GM11168 (cell line): ENCODE data around the gene RNF213.
"Not testable (repeated sequence)": the region's sequence is repeated elsewhere in the genome, so short reads cannot be mapped to it uniquely, and the experiment has no call there.

Experiments
- in situ Hi-C: fragments of 300-500 bp; cut with MboI; formaldehyde crosslinking; loops from one replicate; pipeline ENCODE4 v1.12.0; 2022; ENCODE audit warnings: low sequenced_read_pairs; ENCODE audit not compliant: unreplicated experiment

The RNF213 gene

GRCh38 chr17:80382446-80382845 is 121.8 kb downstream of the RNF213 start:
- in situ Hi-C loops = no loop called here

- in situ Hi-C loops = no loop called here
Observed at GRCh38 chr17:80382956-80383355, 122.3 kb downstream of the RNF213 start.

DNA sequence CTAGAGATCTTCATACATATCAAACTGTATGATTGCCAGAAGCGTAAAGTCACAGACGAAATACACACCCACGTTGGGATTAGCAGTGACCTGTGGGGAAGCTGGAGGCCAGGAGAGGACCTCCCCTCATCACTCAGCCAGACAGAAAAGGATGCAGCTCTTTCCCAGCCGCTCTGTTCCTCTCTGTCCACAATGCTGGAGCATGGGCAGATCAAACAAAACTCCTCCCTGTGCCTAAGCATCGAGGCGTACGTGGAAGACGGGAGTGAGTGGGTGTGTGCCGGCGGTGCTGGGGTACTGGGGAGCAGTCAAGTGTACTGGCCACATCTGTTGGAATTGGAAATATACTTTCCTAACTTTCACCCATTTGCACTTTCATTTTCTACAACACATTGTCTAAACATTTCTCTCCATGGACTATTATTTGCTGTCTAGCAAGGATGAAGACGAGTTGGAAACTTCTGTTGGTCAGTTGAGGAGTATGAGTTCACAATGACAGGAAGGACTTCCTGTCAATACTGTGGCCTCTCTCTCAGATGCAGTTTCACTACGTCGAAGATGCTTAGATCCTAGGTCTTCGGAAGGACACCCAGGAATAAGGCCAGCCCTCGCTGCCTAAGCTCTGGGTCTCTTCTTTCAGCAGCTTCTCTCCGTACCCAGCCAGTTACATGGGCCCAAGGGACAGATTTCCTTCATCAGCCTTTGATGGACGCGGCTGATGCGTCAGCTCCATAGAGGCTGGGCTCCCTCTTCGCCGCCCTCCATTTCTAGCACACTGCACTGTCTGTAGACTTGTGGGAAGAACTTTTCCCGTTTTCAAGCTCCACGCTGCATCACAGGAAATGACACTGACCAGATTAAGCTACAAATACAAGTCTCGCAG is 123.7 kb downstream of the RNF213 start:
- in situ Hi-C loops = no loop called here

GRCh38 chr17:80385046-80385445 is 124.4 kb downstream of the RNF213 start:
- in situ Hi-C loops = no loop called here

DNA sequence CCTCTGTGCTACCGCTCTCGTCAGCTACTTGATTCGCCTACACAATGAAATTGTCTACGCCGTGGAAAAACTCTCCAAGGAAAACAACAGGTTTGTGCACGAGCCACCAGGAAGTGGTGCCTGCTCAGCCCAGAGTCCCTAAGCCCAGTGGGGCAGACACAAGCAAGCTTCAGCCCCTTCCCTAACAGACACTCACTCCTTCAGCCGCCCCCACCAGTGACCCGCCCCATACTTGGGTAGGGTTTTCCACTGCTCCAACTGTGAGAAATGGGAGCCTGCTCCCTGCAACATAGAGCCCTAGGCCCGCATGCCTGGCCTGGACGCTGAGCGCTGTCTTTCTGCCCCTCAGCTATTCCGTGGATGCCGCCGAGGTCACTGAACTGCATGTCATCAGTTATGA is 125.7 kb downstream of the RNF213 start:
- in situ Hi-C loops = no loop called here

- in situ Hi-C loops = no loop called here
Observed at GRCh38 chr17:80387071-80387470, 126.4 kb downstream of the RNF213 start.

DNA sequence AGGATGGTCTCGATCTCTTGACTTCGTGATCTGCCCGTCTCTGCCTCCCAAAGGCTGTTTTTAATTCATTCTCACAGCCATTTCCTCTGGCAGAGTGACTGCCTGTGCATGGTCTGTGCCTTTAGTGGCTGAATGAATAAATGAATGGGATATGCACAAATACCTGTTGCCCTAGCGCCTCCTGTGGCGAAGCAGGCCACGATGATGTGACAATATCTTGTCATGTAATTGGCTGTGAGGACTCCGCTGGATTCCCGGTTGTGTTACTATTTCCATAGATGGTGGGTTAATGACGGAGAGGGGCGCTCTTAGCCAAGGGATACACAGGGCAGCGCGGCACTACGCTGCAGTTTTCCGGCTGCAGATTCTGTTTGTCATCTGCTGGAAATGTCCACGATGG is 127.5 kb downstream of the RNF213 start:
- in situ Hi-C loops = no loop called here

DNA sequence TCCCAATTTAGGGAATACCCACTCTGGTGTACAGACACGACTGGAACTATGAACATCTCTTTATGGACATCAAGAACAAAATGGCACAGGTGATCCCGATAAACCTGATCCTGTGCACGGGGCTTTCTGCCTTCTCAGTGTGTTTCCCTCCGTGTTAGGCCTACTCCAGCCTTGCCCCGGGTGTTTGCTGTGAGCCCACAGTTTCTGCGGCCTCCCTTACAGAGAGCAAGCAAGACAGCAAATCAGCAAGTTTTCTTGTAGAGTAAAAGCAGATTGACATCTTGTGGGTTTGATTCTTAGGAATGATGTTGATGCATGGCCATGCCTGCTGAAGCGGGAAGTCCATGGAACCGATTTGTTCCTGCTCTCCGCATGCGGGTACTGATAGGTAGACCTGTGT is 127.9 kb downstream of the RNF213 start:
- in situ Hi-C loops = no loop called here

DNA sequence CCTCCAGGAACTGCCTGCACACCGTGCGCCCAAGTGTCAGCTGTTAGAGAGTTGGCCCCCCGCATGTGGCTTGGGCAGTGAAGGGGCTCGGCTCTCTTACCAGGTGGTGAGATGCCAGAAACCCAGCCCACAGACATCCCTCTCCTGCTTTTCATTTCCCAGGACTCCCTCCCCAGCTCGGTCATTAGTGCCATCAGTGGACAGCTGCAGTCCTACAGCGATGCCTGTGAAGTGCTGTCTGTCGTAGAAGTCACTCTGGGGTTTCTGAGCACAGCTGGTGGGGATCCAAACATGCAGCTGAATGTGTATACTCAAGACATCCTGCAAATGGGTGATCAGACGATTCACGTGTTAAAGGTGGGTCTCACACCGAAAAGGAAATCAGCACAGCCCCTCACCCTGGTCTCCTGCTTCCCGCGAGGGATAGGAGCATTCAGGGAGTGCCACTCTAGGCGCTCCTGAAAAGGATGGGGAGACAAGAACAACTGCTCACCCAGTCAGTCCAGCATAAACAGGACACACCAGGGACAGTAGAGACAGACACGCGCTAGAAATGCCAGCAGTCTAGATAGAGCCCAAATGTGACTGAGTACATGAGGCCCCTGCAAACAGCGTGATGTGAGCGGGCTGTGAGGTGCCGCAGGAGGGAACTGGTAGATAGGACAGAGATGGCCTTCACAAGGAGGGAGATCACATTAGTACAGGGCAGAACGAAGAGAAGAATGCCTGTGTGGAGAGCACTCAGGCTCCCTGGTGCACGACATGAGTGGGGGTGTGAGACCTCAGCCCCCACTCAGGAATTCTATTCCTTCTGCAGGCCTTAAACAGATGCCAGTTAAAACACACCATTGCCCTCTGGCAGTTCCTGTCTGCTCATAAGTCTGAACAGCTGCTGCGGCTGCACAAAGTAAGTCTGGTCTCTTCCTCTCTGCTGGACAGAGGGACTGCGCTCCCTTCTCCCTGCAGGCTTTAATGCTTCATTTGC is 128.7 kb downstream of the RNF213 start:
- in situ Hi-C loops = no loop called here

DNA sequence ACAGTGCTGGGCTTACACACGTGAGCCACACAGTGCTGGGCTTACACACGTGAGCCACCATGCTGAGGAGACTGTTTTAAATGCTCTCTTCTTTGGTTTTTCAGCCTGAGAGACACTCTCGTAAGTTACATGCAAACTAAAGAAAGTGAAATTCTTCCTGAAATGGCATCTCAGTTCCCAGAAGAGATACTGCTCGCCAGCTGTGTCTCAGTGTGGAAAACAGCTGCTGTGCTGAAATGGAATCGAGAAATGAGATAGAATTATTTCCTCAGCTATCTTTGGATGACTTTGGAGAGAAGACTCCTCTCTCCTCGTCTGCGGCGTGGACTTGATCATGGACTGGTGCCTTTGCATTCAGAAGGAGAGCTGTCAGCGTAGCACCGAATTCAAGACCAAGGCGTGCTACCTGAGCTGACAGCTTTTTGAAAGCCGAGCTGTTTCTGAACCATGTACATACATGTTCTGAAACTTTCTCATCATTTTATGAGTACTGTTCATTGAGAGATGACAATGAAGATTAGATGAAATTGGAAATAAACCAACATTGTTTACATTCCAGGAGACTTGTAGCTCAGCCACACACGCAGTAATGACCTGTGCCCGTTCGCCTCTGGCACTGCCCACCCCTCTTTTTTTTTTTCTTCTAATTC is 132.7 kb downstream of the RNF213 start:
- in situ Hi-C loops = no loop called here

DNA sequence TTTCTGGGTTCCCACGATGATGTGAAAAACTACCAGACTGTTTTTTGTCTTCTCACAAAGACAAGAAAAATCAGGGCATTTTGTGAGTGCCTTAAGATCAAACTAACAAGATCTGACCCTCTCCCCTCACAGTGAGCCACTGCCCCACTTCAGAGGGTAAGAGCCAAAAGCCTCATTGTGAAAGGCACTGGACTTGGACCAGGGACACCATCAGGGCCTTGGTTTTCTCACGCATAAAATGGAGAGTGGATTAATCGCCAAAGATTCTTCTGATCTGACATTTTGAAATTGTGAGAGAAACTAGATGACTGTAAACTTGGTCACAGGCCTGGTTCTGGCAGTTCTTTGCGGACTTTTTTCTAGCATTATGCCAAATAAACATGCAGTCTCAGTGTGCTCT is 133.3 kb downstream of the RNF213 start:
- in situ Hi-C loops = no loop called here

- in situ Hi-C loops = no loop called here
Observed at GRCh38 chr17:80394629-80395216, 134.1 kb downstream of the RNF213 start.

DNA sequence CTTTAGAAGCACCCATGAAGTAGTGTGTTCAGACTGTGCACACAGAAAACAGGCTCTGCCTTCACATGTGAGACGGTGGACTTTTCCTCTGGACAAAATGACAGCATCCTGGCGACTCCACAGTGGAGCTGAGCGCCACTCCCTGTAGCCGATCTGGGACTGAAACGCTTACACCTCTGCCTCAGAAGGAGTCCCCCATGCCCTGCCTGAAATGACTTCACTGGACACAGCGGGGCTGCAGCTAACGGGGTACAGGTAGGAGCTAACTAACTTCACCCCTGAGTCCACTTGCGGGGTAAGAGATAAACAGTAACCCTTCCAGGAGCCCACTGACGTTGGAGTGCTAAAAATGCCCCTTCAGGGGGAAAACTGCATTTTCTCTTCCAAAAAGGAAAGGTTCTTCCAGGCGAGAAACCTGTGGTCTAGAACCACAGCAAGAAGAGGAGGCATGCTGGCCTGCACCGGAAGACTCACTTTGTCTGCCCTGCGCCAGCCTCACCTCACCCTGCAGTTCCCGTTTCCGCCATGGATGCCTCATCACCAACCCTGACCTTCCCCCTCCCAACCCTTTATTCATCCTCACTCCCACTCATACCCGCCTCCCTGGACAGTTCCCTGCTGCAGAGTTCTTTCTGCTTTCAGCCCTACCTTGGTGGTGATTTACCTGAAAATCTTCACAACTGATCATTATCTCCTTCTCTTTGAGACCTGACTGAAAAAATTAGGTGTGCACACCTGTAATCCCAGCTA is 134.9 kb downstream of the RNF213 start:
- in situ Hi-C loops = no loop called here

- in situ Hi-C loops = no loop called here
Observed at GRCh38 chr17:80396157-80397033, 135.7 kb downstream of the RNF213 start.

GRCh38 chr17:80397034-80397387 is 136.4 kb downstream of the RNF213 start:
- in situ Hi-C loops = no loop called here

DNA sequence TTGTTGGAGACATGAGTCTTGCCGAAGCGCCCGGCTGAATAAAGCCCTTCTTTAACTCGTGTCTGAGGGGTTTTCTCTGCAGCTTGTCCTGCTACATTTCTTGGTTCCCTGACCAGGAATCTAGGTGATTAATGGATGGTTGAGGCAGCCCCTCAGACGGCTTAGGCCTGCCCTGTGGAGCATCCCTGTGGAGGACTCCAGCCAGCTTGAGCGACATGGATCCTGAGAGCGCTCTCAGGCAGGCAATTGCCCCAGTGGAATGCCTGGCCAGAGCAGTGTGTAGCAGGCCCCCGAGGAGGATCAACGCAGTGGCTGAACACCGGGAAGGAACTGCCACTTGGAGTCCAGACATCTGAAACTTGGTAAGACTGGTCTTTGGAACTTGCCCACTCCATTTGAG is 137.0 kb downstream of the RNF213 start:
- in situ Hi-C loops = no loop called here

- in situ Hi-C loops = not testable (repeated sequence)
Observed at GRCh38 chr17:80401086-80401485, 140.4 kb downstream of the RNF213 start.

DNA sequence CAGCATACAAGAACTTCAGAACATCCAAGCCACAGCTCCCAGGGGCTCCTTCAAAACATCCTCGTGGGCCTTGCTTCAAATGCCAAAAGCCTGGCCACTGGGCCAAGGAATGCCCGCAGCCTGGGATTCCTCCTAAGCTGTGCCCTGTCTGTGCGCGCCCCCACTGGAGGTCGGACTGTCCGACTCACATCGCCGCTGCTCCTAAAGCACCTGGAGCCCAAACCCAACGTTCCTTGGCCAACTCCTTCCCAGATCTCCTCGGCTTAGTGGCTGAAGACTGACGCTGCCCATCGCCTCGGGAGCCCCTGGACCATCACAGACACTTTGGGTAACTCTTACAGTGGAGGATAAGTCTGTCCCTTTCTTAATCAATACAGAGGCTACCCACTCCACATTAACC is 141.4 kb downstream of the RNF213 start:
- in situ Hi-C loops = not testable (repeated sequence)

DNA sequence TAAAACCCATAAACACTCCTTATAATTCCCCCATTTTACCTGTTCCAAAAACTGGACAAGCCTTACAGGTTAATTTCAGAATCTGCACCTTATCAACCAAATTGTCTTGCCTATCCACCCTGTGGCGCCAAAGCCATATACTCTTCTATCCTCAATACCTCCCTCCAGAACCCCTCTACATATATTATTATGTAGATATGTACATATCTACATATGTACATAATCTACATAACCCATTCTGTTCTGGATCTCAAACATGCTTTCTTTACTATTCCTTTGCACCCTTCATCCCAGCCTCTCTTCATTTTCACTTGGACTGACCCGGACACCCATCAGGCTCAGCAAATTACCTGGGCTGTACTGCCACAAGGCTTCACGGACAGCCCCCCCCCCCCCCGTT is 142.3 kb downstream of the RNF213 start:
- in situ Hi-C loops = no loop called here
